Measurements from ENCODE around the gene B3GALT6. TPM values are rescaled to one million over a fixed set of nuclear protein-coding genes. Genes with fewer than 3 reads are reported as not detected.

The B3GALT6 gene
- total RNA-seq, 1 experiment from 2014 or later: 20.0 TPM

- no peaks in the 10 kb centered on the region for H3K4me1 Mint-ChIP-seq
- ATAC-seq (no peak), DNase-seq (ENCODE audit: low spot score) (peak; percentile 13)
- POLR2A ChIA-PET: no interaction called here
- peaks cover 17% of the 10 kb centered on the region for H3K9me3 Mint-ChIP-seq
- H3K4me3 Mint-ChIP-seq: no peak overlapping the region
- no peak overlapping the region for H3K27ac Mint-ChIP-seq
- no peaks in the 10 kb centered on the region; the same call in 1 of the 2 replicates for H3K27me3 Mint-ChIP-seq (ENCODE audit: low read depth)
- no peaks in the 10 kb centered on the region for H3K36me3 Mint-ChIP-seq
- TF ChIP-seq MXD4 (CRISPR knock-in tag; IDR thresholded peaks at IDR 0.05; ENCODE audit: borderline replicate concordance): no peak
- CTCF ChIA-PET: interaction anchor here (1.2 to 1.5 kb wide), 2 partner anchors 11 to 22 kb away, joined by 3 to 5 read pairs; partner anchors contain the start of gene TTLL10
Observed at GRCh38 chr1:1185101-1185765, 46.8 kb upstream of the B3GALT6 start.

GRCh38 chr1:1187938-1188337 lies 44.1 kb upstream of the B3GALT6 start:
- ChIA-PET POLR2A (interaction anchor here (1.0 kb wide), 1 partner anchor 14 kb away, joined by 3 read pairs; no protein-coding TSS in a partner anchor), CTCF (interaction anchor here (0.7 kb wide), 1 partner anchor 104 kb away, joined by 3 read pairs; no protein-coding TSS in a partner anchor)
- TF ChIP-seq ZNF232 (CRISPR knock-in tag; IDR thresholded peaks at IDR 0.05) (no peak), ARID4B (CRISPR knock-in tag; IDR thresholded peaks at IDR 0.05; ENCODE audit: borderline replicate concordance) (no peak), ELF4 (CRISPR knock-in tag; IDR thresholded peaks at IDR 0.05; ENCODE audit: low read depth) (no peak), E2F4 (CRISPR knock-in tag; IDR thresholded peaks at IDR 0.05; ENCODE audit: borderline replicate concordance, low read depth) (no peak), KAT7 (CRISPR knock-in tag; IDR thresholded peaks at IDR 0.05; ENCODE audit: borderline replicate concordance) (no peak), TP53 (CRISPR knock-in tag; IDR thresholded peaks at IDR 0.05) (no peak), IRF2 (CRISPR knock-in tag; IDR thresholded peaks at IDR 0.05; ENCODE audit: borderline replicate concordance, low read depth) (no peak), ZNF512 (CRISPR knock-in tag; IDR thresholded peaks at IDR 0.05; ENCODE audit: borderline replicate concordance) (no peak), NFYB (CRISPR knock-in tag; conservative IDR thresholded peaks at IDR 0.05; ENCODE audit: low read depth) (no peak), SMAD3 (CRISPR knock-in tag; IDR thresholded peaks at IDR 0.05; ENCODE audit: borderline replicate concordance) (no peak), NR1H2 (CRISPR knock-in tag; IDR thresholded peaks at IDR 0.05) (no peak), PRRX2 (CRISPR knock-in tag; IDR thresholded peaks at IDR 0.05) (no peak)
- no peak for ATAC-seq
- Mint-ChIP-seq H3K4me3 (no peak overlapping the region), H3K27ac (no peak overlapping the region), H3K4me1 (no peaks in the 10 kb centered on the region), H3K36me3 (peaks cover 5% of the 10 kb centered on the region), H3K27me3 (ENCODE audit: low read depth) (peaks cover 3% of the 10 kb centered on the region; the same call in 1 of the 2 replicates), H3K9me3 (peaks cover 38% of the 10 kb centered on the region)
- DNase-seq (ENCODE audit: low spot score): no peak

- DNase-seq (ENCODE audit: low spot score) (no peak), ATAC-seq (no peak)
- Mint-ChIP-seq H3K9me3 (peaks cover 43% of the 10 kb centered on the region), H3K4me1 (no peaks in the 10 kb centered on the region), H3K4me3 (no peak overlapping the region), H3K27me3 (ENCODE audit: low read depth) (peaks cover 4% of the 10 kb centered on the region; the same call in 1 of the 2 replicates), H3K36me3 (peaks cover 5% of the 10 kb centered on the region), H3K27ac (no peak overlapping the region)
- ChIA-PET CTCF (no interaction called here), POLR2A (no interaction called here)
- no peak for TF ChIP-seq SMAD3 (CRISPR knock-in tag; IDR thresholded peaks at IDR 0.05; ENCODE audit: borderline replicate concordance)
- no peak for TF ChIP-seq ERG (CRISPR knock-in tag; IDR thresholded peaks at IDR 0.05)
- no peak for TF ChIP-seq AFF4 (CRISPR knock-in tag; IDR thresholded peaks at IDR 0.05; ENCODE audit: borderline replicate concordance)
- no peak for TF ChIP-seq ZBTB21 (CRISPR knock-in tag; IDR thresholded peaks at IDR 0.05; ENCODE audit: borderline replicate concordance)
- TF ChIP-seq CREB1 (CRISPR knock-in tag; IDR thresholded peaks at IDR 0.05): no peak
- no peak for TF ChIP-seq TP53 (CRISPR knock-in tag; IDR thresholded peaks at IDR 0.05)
- no peak for TF ChIP-seq ZNF263 (CRISPR knock-in tag; IDR thresholded peaks at IDR 0.05; ENCODE audit: low read depth)
- no peak for TF ChIP-seq GRHL2 (CRISPR knock-in tag; IDR thresholded peaks at IDR 0.05; ENCODE audit: insufficient replicate concordance, severe bottlenecking)
Observed at GRCh38 chr1:1189111-1189510, 42.9 kb upstream of the B3GALT6 start.

All from WTC11 (cell line).